K562 (cell line): ENCODE measurements around the gene B3GALT4. TPM values are rescaled to one million over a fixed set of nuclear protein-coding genes. Genes with fewer than 3 reads are reported as not detected.
A peak's percentile ranks its signal among the peaks of the same experiment; 100 is the strongest.

Experiments used
- ATF6 ChIP-seq: sonication (generic); formaldehyde crosslinking; IDR thresholded peaks from 2 replicates; pipeline ENCODE4 v1.4.0; 2020; ENCODE audit warnings: mild to moderate bottlenecking, missing genetic modification reagents
- BCL6 ChIP-seq: fragments of 250-450 bp; sonication (Bioruptor Pico); IDR thresholded peaks from 2 replicates; pipeline ENCODE4 v1.4.0; 2020
- DEAF1 ChIP-seq: fragments of 450-650 bp; formaldehyde crosslinking; IDR thresholded peaks from 2 replicates; pipeline ENCODE4 v1.4.0; 2020; ENCODE audit warnings: mild to moderate bottlenecking, moderate library complexity
- ELF4 ChIP-seq: fragments of 450-650 bp; formaldehyde crosslinking; IDR thresholded peaks from 2 replicates; pipeline ENCODE4 v1.4.0; 2022; ENCODE audit warnings: missing genetic modification characterization
- FOXO4 ChIP-seq: fragments of 450-650 bp; formaldehyde crosslinking; IDR thresholded peaks from 2 replicates; pipeline ENCODE4 v1.4.0; 2020; ENCODE audit warnings: mild to moderate bottlenecking, moderate library complexity
- HEY1 ChIP-seq: fragments of 250-450 bp; sonication (Bioruptor Pico); IDR thresholded peaks from 2 replicates; pipeline ENCODE4 v1.5.0; 2020; ENCODE audit warnings: mild to moderate bottlenecking, moderate library complexity, borderline replicate concordance
- HNRNPLL ChIP-seq: fragments of 200-400 bp; formaldehyde crosslinking; IDR thresholded peaks from 2 replicates; pipeline ENCODE4 v1.6.1; 2017; ENCODE audit warnings: low read length, low read depth, mild to moderate bottlenecking; ENCODE audit not compliant: poor library complexity, severe bottlenecking
- IRF1 ChIP-seq: sonication (generic); formaldehyde crosslinking; IDR thresholded peaks from 2 replicates; pipeline ENCODE4 v1.8.0; 2022; ENCODE audit warnings: missing genetic modification reagents, mild to moderate bottlenecking, borderline replicate concordance
- MAFK ChIP-seq: IDR thresholded peaks from 2 replicates; pipeline ENCODE4 v1.6.1; 2011; ENCODE audit warnings: low read length, improper control_type of control experiment
- MAX ChIP-seq: sonication (generic); formaldehyde crosslinking; IDR thresholded peaks from 2 replicates; pipeline ENCODE4 v1.9.0; 2022; ENCODE audit warnings: mild to moderate bottlenecking, missing genetic modification reagents
- MLX ChIP-seq, 2 experiments: fragments of 450-650 bp in 1 of 2; sonication (generic) in 1 of 2; formaldehyde crosslinking; conservative IDR thresholded peaks; 2 replicates each; pipeline versions ENCODE4 v1.4.0 to v1.8.1; 2020 to 2022; ENCODE audit warnings: mild to moderate bottlenecking in 1 of 2, missing genetic modification reagents in 1 of 2
- NR4A1 ChIP-seq, 2 experiments: fragments of 250-450 bp in 1 of 2; fragments of 450-650 bp in 1 of 2; sonication (Bioruptor Pico) in 1 of 2; IDR thresholded peaks; 2 replicates each; pipeline versions ENCODE4 v1.4.0 to v1.6.1; 2016 to 2020; ENCODE audit warnings: mild to moderate bottlenecking in 2 of 2, missing compliant biosample characterization in 1 of 2, missing genetic modification characterization in 1 of 2, moderate library complexity in 1 of 2
- RCOR1 ChIP-seq, 2 experiments: IDR thresholded peaks; 2 replicates each; pipeline ENCODE4 v1.6.1; 2012; ENCODE audit warnings: low read depth in 2 of 2, low read length in 2 of 2, borderline replicate concordance in 1 of 2, improper control_type of control experiment in 1 of 2
- XRCC5 ChIP-seq: fragments of 200-400 bp; formaldehyde crosslinking; IDR thresholded peaks from 2 replicates; pipeline ENCODE4 v1.6.1; 2017; ENCODE audit warnings: low read depth, mild to moderate bottlenecking, low read length
- ZNF239 ChIP-seq: fragments of 250-450 bp; sonication (Bioruptor Pico); IDR thresholded peaks from 2 replicates; pipeline ENCODE4 v1.4.0; 2020; ENCODE audit warnings: mild to moderate bottlenecking
- ZNF507 ChIP-seq: conservative IDR thresholded peaks from 2 replicates; pipeline ENCODE4 v1.6.1; 2017; ENCODE audit warnings: missing genetic modification characterization, missing compliant biosample characterization
- ZNF584 ChIP-seq: fragments of 200-800 bp; sonication (Bioruptor generic); IDR thresholded peaks from 2 replicates; pipeline ENCODE4 v1.6.1; 2016; ENCODE audit warnings: low read depth, mild to moderate bottlenecking, missing genetic modification characterization, missing compliant biosample characterization
- ZNF644 ChIP-seq: fragments of 200-800 bp; sonication (Bioruptor generic); IDR thresholded peaks from 2 replicates; pipeline ENCODE4 v1.6.1; 2016; ENCODE audit warnings: low read depth, missing genetic modification characterization, missing compliant biosample characterization
- ZNF77 ChIP-seq: fragments of 250-450 bp; sonication (Bioruptor Pico); IDR thresholded peaks from 2 replicates; pipeline ENCODE4 v1.5.0; 2020
- polyA plus RNA-seq, 8 experiments: library from polyadenylated mRNA; depleted of rRNA in 4 of 8; stranded (reverse) in 5 of 8; unstranded in 3 of 8; fragments of >200 nt; fragmentation: Nextera tagmentation in 2 of 8; fragmentation: Illumina TruSeq in 1 of 8; extraction: Ambion mirVana in 2 of 8; extraction: Trizol in 1 of 8; gene quantifications; 2 replicates each; pipeline versions ENCODE4 v1.2.1 to v1.2.3, GENCODE V29; 2011 to 2014; ENCODE audit warnings: inconsistent platforms in 1 of 8, missing spikeins in 1 of 8
- total RNA-seq, 7 experiments: library from RNA; depleted of rRNA in 6 of 7; stranded (reverse); fragments of >200 nt in 6 of 7; fragmentation: Illumina TruSeq in 2 of 7; extraction: Trizol in 2 of 7; gene quantifications; 2 replicates each; pipeline versions ENCODE4 v1.2.1 to v1.2.3, GENCODE V29; 2011 to 2021; ENCODE audit warnings: low replicate concordance in 1 of 7

B3GALT4 gene
- total and polyA plus RNA-seq, 9 of the 15 experiments (the other 6 are each of a cell fraction or from before 2014, with no cell fraction given) = 0.11 to 1.3 (median 0.53) TPM; not detected in 1

- TF ChIP-seq ZNF644 (tag) = no peak
- TF ChIP-seq DEAF1 (CRISPR knock-in tag) = no peak
- no peak for TF ChIP-seq ZNF507 (tag)
- TF ChIP-seq MAFK = no peak
- TF ChIP-seq FOXO4 (CRISPR knock-in tag) = no peak
- 0 out of 2 replicates have a peak, but pooled peaks have one; percentile 8 for TF ChIP-seq NR4A1 (CRISPR knock-in tag; IDR thresholded peaks at IDR 0.05)
- TF ChIP-seq NR4A1 (tag; IDR thresholded peaks at IDR 0.05) = no peak
- TF ChIP-seq ATF6 (CRISPR knock-in tag) = no peak
- no peak for TF ChIP-seq IRF1 (CRISPR knock-in tag)
- no peak; the same call in 1 of the 2 replicates for TF ChIP-seq ZNF584 (CRISPR knock-in tag)
- no peak; a peak in 1 of 4 replicates for TF ChIP-seq RCOR1 (IDR thresholded peaks at IDR 0.05; ENCODE audit: borderline replicate concordance in 1 of 2, low read depth in 2 of 2, low read length in 2 of 2)
- no peak for TF ChIP-seq HNRNPLL
- TF ChIP-seq ZNF239 = no peak
- no peak for TF ChIP-seq ELF4 (CRISPR knock-in tag)
- no peak for TF ChIP-seq BCL6 (CRISPR knock-in tag)
- TF ChIP-seq HEY1 (CRISPR knock-in tag) = no peak
- no peak for TF ChIP-seq XRCC5
- TF ChIP-seq MAX (CRISPR knock-in tag) = peak; percentile 20; the same call in 1 of the 2 replicates
- TF ChIP-seq MLX (CRISPR knock-in tag; conservative IDR thresholded peaks at IDR 0.05) = no peak
- TF ChIP-seq ZNF77 (CRISPR knock-in tag) = no peak
These were observed 4.4 kb upstream of the B3GALT4 start (continued) for GRCh38 chr6:33272275-33273128.
